Measurements from ENCODE around the gene KCNQ1.

KCNQ1 gene

DNA sequence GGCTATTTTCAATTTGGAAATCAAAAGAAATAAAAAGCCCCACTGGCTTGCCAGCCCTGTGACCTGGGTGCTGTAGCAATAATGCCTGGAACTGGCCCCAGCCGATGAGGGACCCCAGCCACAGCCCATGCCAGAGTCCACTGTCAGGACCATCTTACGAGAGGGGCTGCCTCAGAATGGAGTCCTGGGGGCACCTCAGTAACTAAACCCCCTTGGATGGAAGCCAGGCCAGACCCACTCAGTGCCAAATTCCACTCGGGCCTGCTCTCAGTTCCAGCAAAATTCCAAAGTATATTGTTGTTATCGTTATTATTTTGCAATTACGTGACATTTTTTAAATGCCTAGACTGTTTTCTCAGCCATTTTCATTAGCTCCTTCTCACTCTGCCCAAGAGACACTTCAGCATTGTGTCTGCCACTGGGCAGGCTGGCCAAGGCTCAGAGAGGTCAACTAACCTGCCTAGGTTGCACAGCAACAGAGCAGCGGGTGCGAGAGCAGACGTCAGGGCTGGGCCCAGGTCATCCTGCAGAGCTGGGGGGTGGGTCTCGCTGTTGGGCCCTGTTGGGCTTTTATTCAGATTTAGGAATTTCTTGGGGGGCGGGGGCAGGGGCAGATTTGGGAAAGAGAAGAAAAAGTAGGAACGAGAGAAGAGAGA is 421.2 kb downstream of the KCNQ1 start:
- Histone ChIP-seq H3K4me1 (no peaks in the 10 kb centered on the region), H3K27me3 (no peaks in the 10 kb centered on the region), H3K9me3 (no peaks in the 10 kb centered on the region), H3K4me3 (ENCODE audit: low read depth, low read length) (no peak overlapping the region), H3K36me3 (no peaks in the 10 kb centered on the region)
- TF ChIP-seq, protein P1, sequence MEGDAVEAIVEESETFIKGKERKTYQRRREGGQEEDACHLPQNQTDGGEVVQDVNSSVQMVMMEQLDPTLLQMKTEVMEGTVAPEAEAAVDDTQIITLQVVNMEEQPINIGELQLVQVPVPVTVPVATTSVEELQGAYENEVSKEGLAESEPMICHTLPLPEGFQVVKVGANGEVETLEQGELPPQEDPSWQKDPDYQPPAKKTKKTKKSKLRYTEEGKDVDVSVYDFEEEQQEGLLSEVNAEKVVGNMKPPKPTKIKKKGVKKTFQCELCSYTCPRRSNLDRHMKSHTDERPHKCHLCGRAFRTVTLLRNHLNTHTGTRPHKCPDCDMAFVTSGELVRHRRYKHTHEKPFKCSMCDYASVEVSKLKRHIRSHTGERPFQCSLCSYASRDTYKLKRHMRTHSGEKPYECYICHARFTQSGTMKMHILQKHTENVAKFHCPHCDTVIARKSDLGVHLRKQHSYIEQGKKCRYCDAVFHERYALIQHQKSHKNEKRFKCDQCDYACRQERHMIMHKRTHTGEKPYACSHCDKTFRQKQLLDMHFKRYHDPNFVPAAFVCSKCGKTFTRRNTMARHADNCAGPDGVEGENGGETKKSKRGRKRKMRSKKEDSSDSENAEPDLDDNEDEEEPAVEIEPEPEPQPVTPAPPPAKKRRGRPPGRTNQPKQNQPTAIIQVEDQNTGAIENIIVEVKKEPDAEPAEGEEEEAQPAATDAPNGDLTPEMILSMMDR (IDR thresholded peaks at IDR 0.05; ENCODE audit: low read depth, low read length) = no peak
- no peak for DNase-seq

DNA sequence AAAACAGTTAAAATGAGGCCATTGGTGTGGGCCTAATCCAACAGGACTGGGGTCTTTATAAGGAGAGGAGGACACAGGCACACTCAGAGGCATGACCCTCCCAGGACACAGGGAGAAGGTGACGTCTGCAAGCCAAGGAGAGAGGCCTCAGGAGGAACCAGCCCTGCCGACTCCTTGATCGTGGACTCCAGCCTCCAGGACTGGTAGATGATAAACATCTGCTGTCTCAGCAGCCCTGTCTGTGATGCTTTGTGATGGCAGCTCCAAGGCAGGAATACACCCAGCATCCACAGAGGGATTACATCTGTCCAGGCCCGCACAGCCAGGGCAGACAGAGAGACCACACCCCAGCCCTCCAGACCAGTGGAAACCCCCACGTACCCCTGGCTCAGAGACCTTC is 422.3 kb downstream of the KCNQ1 start:
- no peaks in the 10 kb centered on the region for H3K36me3 ChIP-seq
- TF ChIP-seq, protein P1 (IDR thresholded peaks at IDR 0.05; ENCODE audit: low read depth, low read length) = no peak
- H3K4me1 ChIP-seq = no peaks in the 10 kb centered on the region
- no peaks in the 10 kb centered on the region for H3K27me3 ChIP-seq
- no peak for DNase-seq
- no peaks in the 10 kb centered on the region for H3K9me3 ChIP-seq
- no peak overlapping the region for H3K4me3 ChIP-seq (ENCODE audit: low read depth, low read length)

DNA sequence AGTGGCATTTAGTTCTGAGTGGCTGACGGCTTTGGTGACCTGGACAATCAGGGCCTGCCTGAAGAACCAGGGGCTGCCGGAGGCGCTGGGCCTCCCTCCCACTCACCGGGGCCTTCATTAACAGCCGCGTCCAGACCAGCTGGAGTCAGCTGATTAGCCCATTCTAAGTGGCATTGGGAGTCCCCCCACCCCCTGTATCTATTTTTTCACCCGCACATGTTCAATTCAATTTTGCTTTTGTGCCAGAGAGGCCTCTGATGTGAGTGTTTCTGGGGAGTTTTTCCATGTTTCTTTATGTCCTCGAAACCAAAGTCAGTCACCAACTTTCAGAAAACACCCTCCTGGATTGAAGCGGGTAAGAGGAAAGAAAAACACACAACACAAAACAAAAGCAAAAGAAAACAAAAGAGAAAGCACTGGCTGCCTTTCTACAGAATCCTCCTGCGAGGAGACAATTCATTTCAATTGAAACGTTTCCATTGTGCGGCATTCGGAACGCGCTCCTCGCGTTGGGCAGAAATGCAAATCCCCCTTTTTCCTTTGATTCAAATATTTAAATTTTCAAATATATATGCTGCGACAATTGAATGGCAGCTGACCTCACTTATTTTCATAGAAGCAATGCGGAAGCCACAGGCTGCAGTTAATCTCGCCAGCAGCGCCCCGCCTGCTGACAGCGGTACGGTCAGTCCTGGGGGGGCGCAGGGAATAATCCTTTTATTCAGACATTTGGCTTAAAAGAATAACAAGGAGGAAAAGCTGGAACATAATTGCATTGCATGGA is 423.1 kb downstream of the KCNQ1 start:
- Histone ChIP-seq H3K4me1 (no peaks in the 10 kb centered on the region), H3K36me3 (no peaks in the 10 kb centered on the region), H3K9me3 (no peaks in the 10 kb centered on the region), H3K4me3 (ENCODE audit: low read depth, low read length) (no peak overlapping the region), H3K27me3 (no peaks in the 10 kb centered on the region)
- TF ChIP-seq, protein P1 (IDR thresholded peaks at IDR 0.05; ENCODE audit: low read depth, low read length) = no peak
- no peak for DNase-seq

DNA sequence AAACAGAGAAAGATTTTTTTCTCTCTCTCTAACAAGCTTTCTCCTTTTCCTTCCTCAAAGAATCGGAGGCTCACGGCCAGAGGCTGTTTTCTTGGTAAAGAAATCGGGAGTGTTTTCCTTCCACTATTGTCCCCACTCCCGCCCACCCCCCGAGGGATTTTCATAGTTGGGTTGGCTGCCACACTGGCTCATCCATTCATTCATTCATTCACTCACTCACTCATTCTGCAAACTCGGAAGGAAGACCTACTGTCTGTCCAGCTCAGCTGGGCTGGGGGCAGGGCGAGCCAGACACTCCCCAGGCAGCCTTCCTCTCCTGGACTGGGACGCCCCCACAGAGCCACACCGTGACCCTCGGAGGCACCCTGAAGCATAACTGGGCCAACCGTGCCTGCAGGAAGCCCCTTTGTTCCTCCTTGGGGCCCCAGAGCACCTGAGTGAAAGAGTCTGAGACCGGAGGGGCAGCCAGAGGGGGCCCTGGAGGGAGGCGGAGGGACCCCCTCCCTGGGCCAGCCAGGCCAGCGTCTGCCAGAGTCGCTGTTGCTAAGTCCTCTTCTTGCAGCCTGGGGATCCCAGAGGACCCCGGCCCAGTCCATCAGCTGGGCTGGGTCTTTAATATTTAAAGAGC is 423.8 kb downstream of the KCNQ1 start:
- Histone ChIP-seq H3K9me3 (no peaks in the 10 kb centered on the region), H3K27me3 (no peaks in the 10 kb centered on the region), H3K4me3 (ENCODE audit: low read depth, low read length) (no peak overlapping the region), H3K36me3 (no peaks in the 10 kb centered on the region), H3K4me1 (no peaks in the 10 kb centered on the region)
- no peak for DNase-seq
- TF ChIP-seq, protein P1 (IDR thresholded peaks at IDR 0.05; ENCODE audit: low read depth, low read length) = no peak

DNA sequence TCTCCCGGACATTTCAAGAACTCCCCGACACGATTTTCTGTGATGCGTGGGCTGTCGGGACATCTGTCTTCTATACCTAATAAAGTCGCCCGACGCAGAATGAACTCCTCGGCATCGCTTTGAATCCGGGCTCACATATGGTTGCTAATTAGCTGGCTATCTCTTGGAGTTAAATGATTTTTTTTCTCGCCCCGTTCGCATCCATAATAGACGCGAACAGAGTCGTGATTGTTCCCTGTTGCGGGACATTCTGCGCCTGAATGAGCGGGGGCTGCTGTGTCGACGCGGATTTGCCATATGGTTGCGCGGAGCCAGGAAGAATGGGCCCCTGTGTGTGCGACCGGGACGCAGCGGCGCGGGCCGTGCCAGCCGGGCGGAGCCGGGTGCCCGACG is 424.3 kb downstream of the KCNQ1 start:
- Histone ChIP-seq H3K36me3 (no peaks in the 10 kb centered on the region), H3K4me1 (no peaks in the 10 kb centered on the region), H3K9me3 (no peaks in the 10 kb centered on the region), H3K27me3 (no peaks in the 10 kb centered on the region), H3K4me3 (ENCODE audit: low read depth, low read length) (no peak overlapping the region)
- no peak for DNase-seq
- TF ChIP-seq, protein P1 (IDR thresholded peaks at IDR 0.05; ENCODE audit: low read depth, low read length) = no peak

Data from BE2C (cell line).